Esophagus muscularis mucosa (tissue), 4 donors: ENCODE data around the gene KCND3. TPM values are rescaled to one million over a fixed set of nuclear protein-coding genes. Genes with fewer than 3 reads are reported as not detected.

ENCODE experiments used
- DNase-seq: peaks from one replicate; pipeline ENCODE4 v3.0.0-alpha.2; 2017; ENCODE audit errors: extremely low spot score
- H3K27ac ChIP-seq, 4 donors: fragments of 200-600 bp; sonication (generic); replicated peaks in 1 of 4; 1 replicate in 3 of 4; 2 replicates in 1 of 4; pipeline ENCODE4 v1.5.1; 2016 to 2019; ENCODE audit warnings: mild to moderate bottlenecking in 1 of 4
- H3K27me3 ChIP-seq, 4 donors: fragments of 200-600 bp; sonication (generic); one replicate each; pipeline versions ENCODE4 v1.5.1 to v1.6.0; 2016 to 2019
- H3K36me3 ChIP-seq, 4 donors: fragments of 200-600 bp; sonication (generic); one replicate each; pipeline ENCODE4 v1.5.1; 2016 to 2019
- H3K4me1 ChIP-seq, 4 donors: fragments of 200-600 bp; sonication (generic); one replicate each; pipeline ENCODE4 v1.5.1; 2016 to 2019
- H3K4me3 ChIP-seq, 4 donors: fragments of 200-600 bp; sonication (generic); 1 replicate in 2 of 4; 2 replicates in 2 of 4; pipeline ENCODE4 v1.5.1; 2016 to 2019; ENCODE audit warnings: mild to moderate bottlenecking in 4 of 4, moderate library complexity in 1 of 4
- H3K9me3 ChIP-seq, 4 donors: fragments of 200-600 bp; sonication (generic); 1 replicate in 3 of 4; 2 replicates in 1 of 4; pipeline ENCODE4 v1.5.1; 2016 to 2019
- EP300 ChIP-seq: sonication (generic); formaldehyde crosslinking; IDR thresholded peaks from one replicate; pipeline ENCODE4 v1.6.1; 2017; ENCODE audit warnings: antibody characterized with exemption
- POLR2A ChIP-seq: fragments of 450-650 bp; IDR thresholded peaks from one replicate; pipeline ENCODE4 v1.6.1; 2017; ENCODE audit warnings: antibody characterized with exemption, moderate library complexity, mild to moderate bottlenecking, low read depth
- POLR2AphosphoS5 ChIP-seq, 2 donors: sonication (generic); formaldehyde crosslinking; IDR thresholded peaks; one replicate each; pipeline ENCODE4 v1.6.1; 2017; ENCODE audit warnings: antibody characterized with exemption in 2 of 2
- WGBS: methylation state at CpG from one replicate; pipeline ENCODE4 v1.1.5; 2018; 5-methylcytosine and 5-hydroxymethylcytosine counted together
- intact Hi-C: fragments of 100-400 bp; cut with DNase I; formaldehyde crosslinking; loops from one replicate; pipeline ENCODE4 v1.15.1; 2023
- total RNA-seq, 4 donors: library from RNA; depleted of rRNA; stranded (reverse); fragments of >200 nt; gene quantifications; one replicate each; pipeline versions ENCODE4 v1.1.0 to v1.2.1, GENCODE V29; 2016
- TF ChIP-seq, protein P1 (sequence below), 3 experiments: fragments of 200-600 bp in 2 of 3; fragments of 450-650 bp in 1 of 3; sonication (generic) in 2 of 3; IDR thresholded peaks; one replicate each; pipeline ENCODE4 v1.5.1; 2017 to 2019; ENCODE audit warnings: antibody characterized with exemption in 3 of 3, mild to moderate bottlenecking in 2 of 3, moderate library complexity in 1 of 3

KCND3 gene
- total RNA-seq, 4 donors from 2014 or later, result 25.7 to 57.6 (median 47.5) TPM

DNA sequence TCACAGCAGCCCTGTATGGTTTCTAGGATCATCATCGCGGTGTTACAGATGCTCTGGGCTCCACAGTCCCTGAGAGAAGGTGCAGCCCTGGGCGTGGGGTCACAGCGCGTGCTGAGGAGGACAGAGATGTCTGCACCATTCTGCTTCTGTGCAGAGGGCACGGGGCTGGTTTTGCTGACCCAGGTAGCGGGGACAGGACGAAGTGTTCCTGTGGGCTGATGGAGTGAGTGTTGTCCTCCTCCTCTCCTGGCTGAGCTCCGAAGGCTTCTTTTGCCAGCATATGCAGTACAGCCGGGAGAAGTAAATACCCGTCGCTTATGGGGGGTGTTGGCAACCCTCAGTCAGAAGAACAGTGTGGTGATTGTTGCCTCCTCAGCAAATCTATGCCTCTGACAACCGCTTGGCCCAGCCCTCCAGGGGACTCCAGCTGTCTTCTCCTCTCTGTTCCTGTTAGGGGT, 132.2 kb downstream of the KCND3 start:
- no peaks in the 10 kb centered on the region for H3K36me3 ChIP-seq
- no peak overlapping the region for H3K4me3 ChIP-seq
- peak; percentile 78 for TF ChIP-seq EP300
- TF ChIP-seq, protein P1, sequence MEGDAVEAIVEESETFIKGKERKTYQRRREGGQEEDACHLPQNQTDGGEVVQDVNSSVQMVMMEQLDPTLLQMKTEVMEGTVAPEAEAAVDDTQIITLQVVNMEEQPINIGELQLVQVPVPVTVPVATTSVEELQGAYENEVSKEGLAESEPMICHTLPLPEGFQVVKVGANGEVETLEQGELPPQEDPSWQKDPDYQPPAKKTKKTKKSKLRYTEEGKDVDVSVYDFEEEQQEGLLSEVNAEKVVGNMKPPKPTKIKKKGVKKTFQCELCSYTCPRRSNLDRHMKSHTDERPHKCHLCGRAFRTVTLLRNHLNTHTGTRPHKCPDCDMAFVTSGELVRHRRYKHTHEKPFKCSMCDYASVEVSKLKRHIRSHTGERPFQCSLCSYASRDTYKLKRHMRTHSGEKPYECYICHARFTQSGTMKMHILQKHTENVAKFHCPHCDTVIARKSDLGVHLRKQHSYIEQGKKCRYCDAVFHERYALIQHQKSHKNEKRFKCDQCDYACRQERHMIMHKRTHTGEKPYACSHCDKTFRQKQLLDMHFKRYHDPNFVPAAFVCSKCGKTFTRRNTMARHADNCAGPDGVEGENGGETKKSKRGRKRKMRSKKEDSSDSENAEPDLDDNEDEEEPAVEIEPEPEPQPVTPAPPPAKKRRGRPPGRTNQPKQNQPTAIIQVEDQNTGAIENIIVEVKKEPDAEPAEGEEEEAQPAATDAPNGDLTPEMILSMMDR (IDR thresholded peaks at IDR 0.05), result no peak
- intact Hi-C loops, result no loop called here
- H3K27me3 ChIP-seq, result no peaks in the 10 kb centered on the region
- H3K4me1 ChIP-seq, result peaks cover 0 to 16% (median 13%) of the 10 kb centered on the region in 4 donors
- WGBS, result 86% methylated on average over 10 of the region's 13 CpGs
- H3K27ac ChIP-seq, result no peak overlapping the region
- no peak for DNase-seq
- no peaks in the 10 kb centered on the region for H3K9me3 ChIP-seq

GRCh38 chr1:111856411-111857185, 132.9 kb downstream of the KCND3 start:
- WGBS, result 78% methylated on average over 8 of the region's 13 CpGs
- TF ChIP-seq POLR2AphosphoS5 (IDR thresholded peaks at IDR 0.05) (no peak), EP300 (no peak), POLR2A (no peak)
- TF ChIP-seq, protein P1 (IDR thresholded peaks at IDR 0.05), result no peak
- no peak for DNase-seq
- H3K9me3 ChIP-seq, result no peaks in the 10 kb centered on the region
- no peaks in the 10 kb centered on the region for H3K27me3 ChIP-seq
- H3K36me3 ChIP-seq, result no peaks in the 10 kb centered on the region
- peaks cover 0 to 23% (median 20%) of the 10 kb centered on the region in 4 donors for H3K4me1 ChIP-seq
- H3K4me3 ChIP-seq, result no peak overlapping the region
- intact Hi-C loops, result no loop called here
- no peak overlapping the region for H3K27ac ChIP-seq

DNA sequence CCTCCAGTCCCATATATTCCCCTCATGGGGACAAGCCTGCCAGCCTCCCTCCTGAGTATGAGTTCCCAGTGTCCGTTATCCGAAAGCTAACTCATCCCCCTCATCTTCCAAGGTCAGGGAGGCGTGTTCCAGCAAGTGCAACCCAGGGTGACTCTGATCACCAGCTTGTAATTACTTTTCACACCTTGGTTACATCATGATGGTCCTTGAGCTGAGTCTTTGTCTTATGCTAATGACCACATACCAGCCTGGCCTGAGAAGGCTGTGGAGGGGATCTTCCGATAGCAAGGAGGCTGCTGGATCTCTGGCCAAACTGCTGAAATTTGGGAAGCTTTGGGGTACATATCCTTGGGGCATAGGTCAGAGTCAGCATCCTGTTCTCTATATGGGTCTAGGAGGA, 134.2 kb downstream of the KCND3 start:
- Histone ChIP-seq H3K4me3 (no peak overlapping the region), H3K27ac (no peak overlapping the region), H3K36me3 (no peaks in the 10 kb centered on the region), H3K27me3 (no peaks in the 10 kb centered on the region), H3K4me1 (peaks cover 1 to 25% (median 22%) of the 10 kb centered on the region in 4 donors), H3K9me3 (no peaks in the 10 kb centered on the region)
- no peak for DNase-seq
- TF ChIP-seq EP300 (no peak), POLR2A (no peak), POLR2AphosphoS5 (IDR thresholded peaks at IDR 0.05) (no peak)
- TF ChIP-seq, protein P1 (IDR thresholded peaks at IDR 0.05), result no peak
- intact Hi-C loops, result no loop called here
- WGBS, result 84% methylated on average over 4 of the region's 4 CpGs

- 61% methylated on average over 7 of the region's 7 CpGs for WGBS
- DNase-seq, result no peak
- peaks cover 19 to 25% (median 22%) of the 10 kb centered on the region in 4 donors for H3K4me1 ChIP-seq
- no peak overlapping the region for H3K4me3 ChIP-seq
- no peaks in the 10 kb centered on the region for H3K9me3 ChIP-seq
- H3K27ac ChIP-seq, result no peak overlapping the region
- H3K36me3 ChIP-seq, result no peaks in the 10 kb centered on the region
- TF ChIP-seq, protein P1 (IDR thresholded peaks at IDR 0.05), result no peak
- TF ChIP-seq POLR2AphosphoS5 (IDR thresholded peaks at IDR 0.05) (no peak), POLR2A (no peak), EP300 (no peak)
- H3K27me3 ChIP-seq, result no peaks in the 10 kb centered on the region
- intact Hi-C loops, result no loop called here
Measured at GRCh38 chr1:111852261-111852721, 137.2 kb downstream of the KCND3 start.
